Endothelial cell of umbilical vein (primary cell): ENCODE measurements around the gene EAPP. TPM values are rescaled to one million over a fixed set of nuclear protein-coding genes. Genes with fewer than 3 reads are reported as not detected.
"Not testable (repeated sequence)": the region's sequence is repeated elsewhere in the genome, so short reads cannot be mapped to it uniquely, and the experiment has no call there.

Source experiments
- BruUV-seq: library from RNA; stranded (reverse); fragments of 400-500 nt; replicated peaks from 2 replicates; lab custom pipeline; 2021; lab: Mats Ljungman, UMichigan
- CTCF ChIA-PET: fragments of 300-600, 350-600 bp; sonication (Branson Sonifier 250); formaldehyde crosslinking; loops from one replicate; lab custom pipeline; 2021; ENCODE audit warnings: antibody characterized with exemption, inconsistent platforms; lab: Charles Lee
- POLR2A ChIA-PET: fragments of 300-600, 350-600 bp; sonication (Branson Sonifier 250); formaldehyde crosslinking; loops from one replicate; lab custom pipeline; 2021; ENCODE audit warnings: antibody characterized with exemption, inconsistent platforms; lab: Charles Lee
- DNase-seq: peaks from one replicate; pipeline ENCODE4 v3.0.0-alpha.2; 2011; ENCODE audit warnings: low read depth, low spot score
- FAIRE-seq: peaks from 2 replicates; lab custom pipeline; 2011; peaks lifted over from hg19 to GRCh38; lab: Jason Lieb, UNC
- H2AFZ ChIP-seq: 2 replicates; pipeline ENCODE4 v1.6.0; 2012; ENCODE audit warnings: low read depth, low read length, control low read depth, inconsistent platforms
- H3K27ac ChIP-seq: 2 replicates; pipeline ENCODE4 v1.5.1; 2011; ENCODE audit warnings: low read depth, mild to moderate bottlenecking, control low read depth, low read length, moderate library complexity; ENCODE audit not compliant: insufficient read depth
- H3K27me3 ChIP-seq, 2 experiments: 2 replicates each; pipeline versions ENCODE4 v1.6.0 to v1.6.1; 2011; ENCODE audit warnings: low read length in 2 of 2, mixed read lengths in 1 of 2; ENCODE audit not compliant: control insufficient read depth in 2 of 2, insufficient read depth in 2 of 2
- H3K36me3 ChIP-seq, 2 experiments: 2 replicates in 1 of 2; 3 replicates in 1 of 2; pipeline ENCODE4 v1.5.1; 2011; ENCODE audit warnings: low read length in 2 of 2, mild to moderate bottlenecking in 1 of 2, moderate library complexity in 1 of 2; ENCODE audit not compliant: control insufficient read depth in 2 of 2, insufficient read depth in 2 of 2; ENCODE audit errors: extremely low read depth in 1 of 2
- H3K4me1 ChIP-seq: 3 replicates; pipeline ENCODE4 v1.5.1; 2011; ENCODE audit warnings: mild to moderate bottlenecking, low read length; ENCODE audit not compliant: control insufficient read depth, insufficient read depth; ENCODE audit errors: extremely low read depth
- H3K4me2 ChIP-seq: 2 replicates; pipeline ENCODE4 v1.6.1; 2011; ENCODE audit warnings: low read length, control low read depth, mixed read lengths; ENCODE audit not compliant: insufficient read depth
- H3K4me3 ChIP-seq, 3 experiments: fragments of 200-600 bp in 1 of 3; sonication (generic), shearing (Covaris generic) in 1 of 3; replicated peaks in 1 of 3; 2 replicates each; pipeline ENCODE4 v1.5.1; 2011 to 2016; ENCODE audit warnings: control low read depth in 3 of 3, low read length in 3 of 3, mild to moderate bottlenecking in 2 of 3, inconsistent platforms in 1 of 3, low read depth in 1 of 3, moderate library complexity in 1 of 3; ENCODE audit not compliant: insufficient read depth in 1 of 3
- H3K79me2 ChIP-seq: 2 replicates; pipeline ENCODE4 v1.6.0; 2012; ENCODE audit warnings: low read length, inconsistent platforms; ENCODE audit not compliant: control insufficient read depth, insufficient read depth
- H3K9ac ChIP-seq: replicated peaks from 2 replicates; pipeline ENCODE3; 2011; ENCODE audit warnings: low read length, control low read depth; ENCODE audit not compliant: insufficient read depth; ENCODE audit errors: extremely low read depth
- H3K9me1 ChIP-seq: replicated peaks from 3 replicates; pipeline ENCODE4 v1.6.0; 2011; ENCODE audit warnings: mild to moderate bottlenecking, low read length; ENCODE audit not compliant: control insufficient read depth, insufficient read depth; ENCODE audit errors: extremely low read depth
- H3K9me3 ChIP-seq: replicated peaks from 2 replicates; pipeline ENCODE4 v1.5.1; 2012; ENCODE audit warnings: low read length, inconsistent platforms; ENCODE audit not compliant: control insufficient read depth, insufficient read depth
- H4K20me1 ChIP-seq: replicated peaks from 2 replicates; pipeline ENCODE3; 2011; ENCODE audit warnings: mild to moderate bottlenecking, low read length; ENCODE audit not compliant: control insufficient read depth, insufficient read depth; ENCODE audit errors: extremely low read depth
- EZH2 ChIP-seq: IDR thresholded peaks from 2 replicates; pipeline ENCODE4 v1.6.1; 2012; ENCODE audit warnings: borderline replicate concordance, low read depth, mild to moderate bottlenecking, moderate library complexity, low read length, inconsistent platforms; ENCODE audit not compliant: severe bottlenecking
- FOS ChIP-seq: IDR thresholded peaks from 2 replicates; pipeline ENCODE4 v1.6.1; 2011; ENCODE audit warnings: mild to moderate bottlenecking, low read length, moderate library complexity, borderline replicate concordance; ENCODE audit not compliant: insufficient read depth
- GATA2 ChIP-seq: IDR thresholded peaks from 2 replicates; pipeline ENCODE4 v1.7.0; 2011; ENCODE audit warnings: low read depth, mild to moderate bottlenecking, moderate library complexity, mixed read lengths, low read length; ENCODE audit not compliant: insufficient read length, insufficient read depth
- JUN ChIP-seq: IDR thresholded peaks from 2 replicates; pipeline ENCODE4 v1.6.1; 2011; ENCODE audit warnings: borderline replicate concordance, low read depth; ENCODE audit not compliant: insufficient read length, insufficient read depth
- MAX ChIP-seq: IDR thresholded peaks from 2 replicates; pipeline ENCODE4 v1.6.1; 2011; ENCODE audit not compliant: insufficient read depth, insufficient read length
- MYC ChIP-seq: IDR thresholded peaks from one replicate; pipeline ENCODE4 v1.6.1; 2011; ENCODE audit warnings: mild to moderate bottlenecking, low read depth, low read length
- POLR2A ChIP-seq: IDR thresholded peaks from 2 replicates; pipeline ENCODE4 v1.6.1; 2012; ENCODE audit warnings: low read depth, mild to moderate bottlenecking, control low read depth, low read length
- POLR2AphosphoS5 ChIP-seq: IDR thresholded peaks from 2 replicates; pipeline ENCODE4 v1.6.1; 2012; ENCODE audit warnings: low read depth, mild to moderate bottlenecking, control low read depth, low read length, moderate library complexity; ENCODE audit not compliant: insufficient read depth
- dilution Hi-C: fragments of 300-500 bp; cut with MboI; formaldehyde crosslinking; loops from one replicate; pipeline ENCODE4 v1.15.0; 2019; ENCODE audit warnings: low sequenced_read_pairs; ENCODE audit not compliant: extremely low pct_ligation_motif_present
- intact Hi-C: fragments of 100-400 bp; cut with micrococcal nuclease; formaldehyde crosslinking; loops from one replicate; pipeline ENCODE4 v1.10.0; 2022
- polyA plus RNA-seq, 4 experiments: library from polyadenylated mRNA; depleted of rRNA in 3 of 4; stranded (reverse) in 3 of 4; unstranded in 1 of 4; fragments of >200 nt; gene quantifications; 2 replicates each; pipeline versions ENCODE4 v1.2.1 to v1.2.3, GENCODE V29; 2011 to 2012; ENCODE audit warnings: missing spikeins in 1 of 4
- total RNA-seq: library from RNA; stranded (reverse); gene quantifications from 2 replicates; pipeline ENCODE4 v1.2.3, GENCODE V29; 2021
- TF ChIP-seq, protein P1 (sequence below), 2 donors: IDR thresholded peaks; 1 replicate in 1 of 2; 2 replicates in 1 of 2; pipeline ENCODE4 v1.5.1; 2011; ENCODE audit warnings: low read length in 2 of 2, mild to moderate bottlenecking in 2 of 2, moderate library complexity in 2 of 2, control low read depth in 1 of 2, inconsistent platforms in 1 of 2, low read depth in 1 of 2; ENCODE audit not compliant: insufficient read depth in 1 of 2; ENCODE audit errors: extremely low read depth in 1 of 2

EAPP gene
- total and polyA plus RNA-seq, 2 donors (not counting 3 experiments of a cell fraction or from before 2014, with no cell fraction given), result 16.6 to 22.2 TPM

DNA sequence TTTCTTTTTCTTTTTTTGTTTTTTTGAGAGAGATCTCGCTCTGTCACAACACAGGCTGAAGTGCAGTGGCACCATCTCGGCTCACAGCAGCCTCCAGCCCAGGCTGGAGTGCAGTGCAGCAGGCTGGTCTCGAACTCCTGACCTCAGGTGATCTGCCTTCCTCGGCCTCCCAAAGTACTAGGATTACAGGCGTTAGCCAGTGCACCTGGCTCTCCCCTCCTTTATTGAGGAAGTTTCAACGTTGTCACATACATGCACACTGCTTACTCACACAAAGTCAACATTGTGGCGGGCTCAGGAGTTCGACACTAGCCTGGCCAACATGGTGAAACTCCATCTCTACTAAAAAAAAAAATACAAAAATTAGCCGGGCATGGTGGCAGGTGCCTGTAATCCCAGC lies 32.0 kb downstream of the EAPP start:
- no peak overlapping the region for H3K9ac ChIP-seq
- DNase-seq (no peak), FAIRE-seq (no peak)
- ChIA-PET CTCF (no interaction called here), POLR2A (no interaction called here)
- H3K27ac ChIP-seq, result no peak overlapping the region
- no peaks in the 10 kb centered on the region for H4K20me1 ChIP-seq
- H3K4me2 ChIP-seq, result no peak overlapping the region
- no peak overlapping the region for H3K4me3 ChIP-seq
- no peaks in the 10 kb centered on the region for H3K36me3 ChIP-seq
- no peaks in the 10 kb centered on the region for H3K79me2 ChIP-seq
- BruUV-seq, result no TSS peak
- dilution Hi-C loops, result no loop called here
- H3K9me1 ChIP-seq, result no peaks in the 10 kb centered on the region
- H3K9me3 ChIP-seq, result no peaks in the 10 kb centered on the region
- peaks cover 10% of the 10 kb centered on the region for H3K4me1 ChIP-seq
- H2AFZ ChIP-seq, result no peak overlapping the region
- H3K27me3 ChIP-seq, result no peaks in the 10 kb centered on the region
- intact Hi-C loops, result no loop called here
- TF ChIP-seq POLR2A, result no peak
- TF ChIP-seq JUN, result no peak
- no peak for TF ChIP-seq FOS
- TF ChIP-seq EZH2, result no peak
- TF ChIP-seq MAX, result no peak
- TF ChIP-seq, protein P1, sequence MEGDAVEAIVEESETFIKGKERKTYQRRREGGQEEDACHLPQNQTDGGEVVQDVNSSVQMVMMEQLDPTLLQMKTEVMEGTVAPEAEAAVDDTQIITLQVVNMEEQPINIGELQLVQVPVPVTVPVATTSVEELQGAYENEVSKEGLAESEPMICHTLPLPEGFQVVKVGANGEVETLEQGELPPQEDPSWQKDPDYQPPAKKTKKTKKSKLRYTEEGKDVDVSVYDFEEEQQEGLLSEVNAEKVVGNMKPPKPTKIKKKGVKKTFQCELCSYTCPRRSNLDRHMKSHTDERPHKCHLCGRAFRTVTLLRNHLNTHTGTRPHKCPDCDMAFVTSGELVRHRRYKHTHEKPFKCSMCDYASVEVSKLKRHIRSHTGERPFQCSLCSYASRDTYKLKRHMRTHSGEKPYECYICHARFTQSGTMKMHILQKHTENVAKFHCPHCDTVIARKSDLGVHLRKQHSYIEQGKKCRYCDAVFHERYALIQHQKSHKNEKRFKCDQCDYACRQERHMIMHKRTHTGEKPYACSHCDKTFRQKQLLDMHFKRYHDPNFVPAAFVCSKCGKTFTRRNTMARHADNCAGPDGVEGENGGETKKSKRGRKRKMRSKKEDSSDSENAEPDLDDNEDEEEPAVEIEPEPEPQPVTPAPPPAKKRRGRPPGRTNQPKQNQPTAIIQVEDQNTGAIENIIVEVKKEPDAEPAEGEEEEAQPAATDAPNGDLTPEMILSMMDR (IDR thresholded peaks at IDR 0.05; ENCODE audit: extremely low read depth in 1 of 2, insufficient read depth in 1 of 2, low read depth in 1 of 2, low read length in 2 of 2), result no peak
- no peak for TF ChIP-seq MYC
- no peak for TF ChIP-seq GATA2
- no peak for TF ChIP-seq POLR2AphosphoS5

DNA sequence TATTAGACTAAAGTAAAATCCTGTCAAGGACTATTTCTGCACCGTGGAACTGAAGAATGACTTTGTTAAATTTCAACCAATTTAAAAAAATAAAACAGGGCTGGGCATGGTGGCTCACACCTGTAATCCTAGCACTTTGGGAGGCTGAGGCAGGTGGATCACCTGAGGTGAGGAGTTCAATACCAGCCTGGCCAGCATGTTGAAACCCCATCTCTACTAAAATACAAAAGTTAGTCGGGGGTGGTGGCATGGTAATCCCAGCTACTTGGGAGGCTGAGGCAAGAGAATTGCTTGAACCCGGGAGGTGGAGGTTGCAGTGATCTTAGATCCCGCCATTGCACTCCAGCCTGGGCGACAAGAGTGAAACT lies 34.4 kb downstream of the EAPP start:
- H3K27me3 ChIP-seq, H3K27ac ChIP-seq, BruUV-seq, H2AFZ ChIP-seq, dilution Hi-C loops, POLR2A ChIA-PET, H3K4me2 ChIP-seq, FAIRE-seq, DNase-seq, H3K9me3 ChIP-seq, H3K9me1 ChIP-seq, H3K9ac ChIP-seq, H3K79me2 ChIP-seq, H3K4me3 ChIP-seq, H4K20me1 ChIP-seq, H3K36me3 ChIP-seq, intact Hi-C loops, CTCF ChIA-PET: not testable (repeated sequence)
- peaks cover 17% of the 10 kb centered on the region for H3K4me1 ChIP-seq

DNA sequence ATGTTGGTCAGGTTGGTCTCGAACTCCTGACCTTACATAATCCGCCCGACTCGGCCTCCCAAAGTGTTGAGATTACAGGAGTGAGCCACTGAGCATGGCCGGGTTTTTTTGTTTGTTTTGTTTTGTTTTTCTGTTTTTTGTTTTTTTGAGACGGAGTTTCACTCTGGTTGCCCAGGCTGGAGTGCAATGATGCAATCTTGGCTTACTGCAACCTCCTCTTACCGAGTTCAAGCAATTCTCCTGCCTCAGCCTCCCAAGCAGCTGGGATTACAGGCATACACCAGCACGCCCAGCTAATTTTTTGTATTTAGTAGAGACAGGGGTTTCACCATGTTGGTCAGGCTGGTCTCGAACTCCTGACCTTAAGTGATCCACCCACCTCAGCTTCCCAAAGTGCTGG lies 35.5 kb downstream of the EAPP start:
- H3K4me2 ChIP-seq, H3K9ac ChIP-seq, H2AFZ ChIP-seq, H3K4me3 ChIP-seq, H3K9me3 ChIP-seq, H3K27ac ChIP-seq, H4K20me1 ChIP-seq, BruUV-seq, H3K36me3 ChIP-seq, CTCF ChIA-PET, POLR2A ChIA-PET, FAIRE-seq, H3K9me1 ChIP-seq, dilution Hi-C loops, DNase-seq, intact Hi-C loops, H3K27me3 ChIP-seq, H3K79me2 ChIP-seq: not testable (repeated sequence)
- H3K4me1 ChIP-seq, result peaks cover 17% of the 10 kb centered on the region
